Breast epithelium (tissue), 4 donors: ENCODE measurements around the gene ESRRA. TPM values are rescaled to one million over a fixed set of nuclear protein-coding genes. Genes with fewer than 3 reads are reported as not detected.

Experiments
- DNase-seq, 2 donors: peaks; one replicate each; pipeline ENCODE4 v3.0.0-alpha.2; 2019; ENCODE audit warnings: low spot score in 2 of 2
- H3K27ac ChIP-seq, 2 donors: fragments of 200-600 bp; sonication (generic) in 1 of 2; one replicate each; pipeline ENCODE4 v1.5.1; 2016 to 2019; ENCODE audit warnings: mild to moderate bottlenecking in 1 of 2
- H3K27me3 ChIP-seq, 2 donors: fragments of 200-600 bp; sonication (generic) in 1 of 2; one replicate each; pipeline versions ENCODE4 v1.5.1 to v1.6.0; 2017 to 2019; ENCODE audit warnings: control low read depth in 1 of 2, mild to moderate bottlenecking in 1 of 2
- H3K36me3 ChIP-seq: fragments of 200-600 bp; one replicate; pipeline ENCODE4 v1.5.1; 2019
- H3K4me1 ChIP-seq, 2 donors: fragments of 200-600 bp; sonication (generic); one replicate each; pipeline ENCODE4 v1.5.1; 2016 to 2019; ENCODE audit warnings: control low read depth in 1 of 2
- H3K4me3 ChIP-seq, 3 donors: fragments of 200-600 bp; sonication (generic); 1 replicate in 2 of 3; 2 replicates in 1 of 3; pipeline ENCODE4 v1.5.1; 2016 to 2019; ENCODE audit warnings: mild to moderate bottlenecking in 3 of 3, moderate library complexity in 2 of 3
- H3K9me3 ChIP-seq, 2 donors: fragments of 200-600 bp; sonication (generic) in 1 of 2; one replicate each; pipeline ENCODE4 v1.5.1; 2016 to 2019; ENCODE audit warnings: control low read depth in 1 of 2
- CTCF ChIP-seq, 3 donors: fragments of 450-650 bp; IDR thresholded peaks; one replicate each; pipeline ENCODE4 v1.5.1; 2016 to 2017; ENCODE audit warnings: antibody characterized with exemption in 3 of 3, mild to moderate bottlenecking in 3 of 3, moderate library complexity in 3 of 3
- POLR2A ChIP-seq: fragments of 450-650 bp; IDR thresholded peaks from one replicate; pipeline ENCODE4 v1.6.1; 2016; ENCODE audit warnings: antibody characterized with exemption, mild to moderate bottlenecking, moderate library complexity
- POLR2AphosphoS5 ChIP-seq, 3 donors: sonication (generic); formaldehyde crosslinking; IDR thresholded peaks; one replicate each; pipeline ENCODE4 v1.6.1; 2017; ENCODE audit warnings: antibody characterized with exemption in 3 of 3
- intact Hi-C: fragments of 100-400 bp; cut with DNase I; formaldehyde crosslinking; loops from one replicate; pipeline ENCODE4 v1.15.1; 2023; ENCODE audit warnings: low total_unique reads
- total RNA-seq, 3 donors: library from RNA; depleted of rRNA; stranded (reverse); fragments of >200 nt; gene quantifications; one replicate each; pipeline ENCODE4 v1.1.0, GENCODE V29; 2016

The ESRRA gene
- total RNA-seq, 3 donors from 2014 or later, result 38.2 to 43.9 (median 39.5) TPM

GRCh38 chr11:64339754-64340408 is 34.6 kb downstream of the ESRRA start, which contains the start of gene CCDC88B:
Gene CCDC88B (plus strand): TSS chr11:64340204. CDS start chr11:64340267, 63 bp downstream.
- intact Hi-C loops, result no loop called here
- no peaks in the 10 kb centered on the region for H3K36me3 ChIP-seq
- H3K4me1 ChIP-seq, result peaks cover 0 to 4% of the 10 kb centered on the region in 2 donors
- no peaks in the 10 kb centered on the region for H3K9me3 ChIP-seq
- no peak for TF ChIP-seq POLR2A
- no peak for TF ChIP-seq POLR2AphosphoS5 (IDR thresholded peaks at IDR 0.05)
- no peak for TF ChIP-seq CTCF (IDR thresholded peaks at IDR 0.05)
- no peak for DNase-seq
- H3K27me3 ChIP-seq, result no peaks in the 10 kb centered on the region
- H3K4me3 ChIP-seq, result peak within 1 kb of the TSS; percentile 24 to 37 (median 30)
- H3K27ac ChIP-seq, result peak within 1 kb of the TSS; percentile 38 to 44

- Histone ChIP-seq H3K4me3 (peak overlapping the region; percentile 24 to 37 (median 30)), H3K36me3 (no peaks in the 10 kb centered on the region), H3K27me3 (no peaks in the 10 kb centered on the region), H3K27ac (peak overlapping the region; percentile 38 to 44), H3K9me3 (no peaks in the 10 kb centered on the region), H3K4me1 (peaks cover 0 to 4% of the 10 kb centered on the region in 2 donors)
- no peak for DNase-seq
- intact Hi-C loops, result no loop called here
- TF ChIP-seq POLR2AphosphoS5 (IDR thresholded peaks at IDR 0.05) (no peak), CTCF (IDR thresholded peaks at IDR 0.05) (no peak), POLR2A (no peak)
Observed at GRCh38 chr11:64340671-64341335, 35.5 kb downstream of the ESRRA start.

GRCh38 chr11:64341429-64341828 is 36.1 kb downstream of the ESRRA start:
- Histone ChIP-seq H3K4me1 (peaks cover 0 to 4% of the 10 kb centered on the region in 2 donors), H3K27ac (no peak overlapping the region), H3K36me3 (no peaks in the 10 kb centered on the region), H3K4me3 (no peak overlapping the region), H3K27me3 (no peaks in the 10 kb centered on the region), H3K9me3 (no peaks in the 10 kb centered on the region)
- TF ChIP-seq CTCF (IDR thresholded peaks at IDR 0.05) (no peak), POLR2A (no peak), POLR2AphosphoS5 (IDR thresholded peaks at IDR 0.05) (no peak)
- intact Hi-C loops, result no loop called here
- no peak for DNase-seq

- peak overlapping the region; percentile 75 to 78 for H3K27ac ChIP-seq
- no peaks in the 10 kb centered on the region for H3K9me3 ChIP-seq
- no peaks in the 10 kb centered on the region for H3K27me3 ChIP-seq
- intact Hi-C loops, result no loop called here
- peak overlapping the region; percentile 18 to 63 (median 44) for H3K4me3 ChIP-seq
- TF ChIP-seq POLR2AphosphoS5 (IDR thresholded peaks at IDR 0.05) (peak in 1 of 3 donors; percentile 59), CTCF (IDR thresholded peaks at IDR 0.05) (peak; percentile 25 to 34 (median 33)), POLR2A (no peak)
- peaks cover 0 to 4% of the 10 kb centered on the region in 2 donors for H3K4me1 ChIP-seq
- no peaks in the 10 kb centered on the region for H3K36me3 ChIP-seq
- DNase-seq, result peak; percentile 88 to 89
Observed at GRCh38 chr11:64341851-64342791, 36.8 kb downstream of the ESRRA start.
